Measurements from ENCODE around the gene INSR. TPM values are rescaled to one million over a fixed set of nuclear protein-coding genes. Genes with fewer than 3 reads are reported as not detected.

Gene INSR
- total RNA-seq, 1 experiment from 2014 or later = 2.5 TPM

DNA sequence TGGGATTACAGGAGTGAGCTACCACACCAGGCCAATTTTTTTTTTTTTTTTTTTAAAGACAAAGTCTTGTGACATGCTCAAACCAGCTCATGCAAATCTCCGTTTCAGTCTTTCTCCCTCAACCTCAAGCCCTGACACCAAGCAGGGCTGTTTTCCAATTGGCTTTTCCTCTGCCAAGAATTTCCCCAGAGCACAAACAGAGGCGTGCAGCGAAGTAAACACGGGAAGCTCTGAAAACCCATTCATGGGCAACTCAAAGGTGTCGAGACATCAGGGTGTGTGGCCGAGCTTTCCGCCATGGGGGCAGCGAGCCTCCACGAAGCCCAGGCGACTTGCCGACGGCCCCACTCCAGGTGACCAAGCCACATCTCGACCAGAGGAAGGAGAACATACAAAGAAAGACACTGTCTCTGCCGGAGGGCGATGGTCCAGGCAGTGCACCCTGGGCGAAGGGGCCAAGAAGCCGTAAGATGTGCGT, 70.0 kb downstream of the INSR start:
- DNase-seq (ENCODE audit: low read depth, low spot score) (no peak), ATAC-seq (no peak)
- Histone ChIP-seq H3K4me1 (ENCODE audit: control insufficient read depth, insufficient read depth, low read length) (no peaks in the 10 kb centered on the region), H3K9me3 (ENCODE audit: control insufficient read depth, insufficient read depth, low read depth, low read length) (no peaks in the 10 kb centered on the region), H3K36me3 (ENCODE audit: control insufficient read depth, insufficient read depth, low read length) (no peaks in the 10 kb centered on the region), H3K4me3 (ENCODE audit: low read depth in 2 of 2, low read length in 2 of 2) (no peak overlapping the region), H3K27ac (ENCODE audit: low read length) (no peak overlapping the region), H3K27me3 (ENCODE audit: control insufficient read depth, insufficient read depth, low read length) (no peaks in the 10 kb centered on the region)
- no TSS peak for BruUV-seq (replicated peaks)
- intact Hi-C loops (cut with micrococcal nuclease; ENCODE audit: unreplicated experiment) (no loop called here), in situ Hi-C loops (cut with HindIII; ENCODE audit: low pct_unique_long_range_greater_than_20kb, low sequenced_read_pairs) (no loop called here)
- CTCF ChIA-PET = interaction anchor here (0.7 kb wide), 2 partner anchors 122 to 428 kb away, joined by 6 to 12 read pairs; no protein-coding TSS in a partner anchor
- TF ChIP-seq, protein P1, sequence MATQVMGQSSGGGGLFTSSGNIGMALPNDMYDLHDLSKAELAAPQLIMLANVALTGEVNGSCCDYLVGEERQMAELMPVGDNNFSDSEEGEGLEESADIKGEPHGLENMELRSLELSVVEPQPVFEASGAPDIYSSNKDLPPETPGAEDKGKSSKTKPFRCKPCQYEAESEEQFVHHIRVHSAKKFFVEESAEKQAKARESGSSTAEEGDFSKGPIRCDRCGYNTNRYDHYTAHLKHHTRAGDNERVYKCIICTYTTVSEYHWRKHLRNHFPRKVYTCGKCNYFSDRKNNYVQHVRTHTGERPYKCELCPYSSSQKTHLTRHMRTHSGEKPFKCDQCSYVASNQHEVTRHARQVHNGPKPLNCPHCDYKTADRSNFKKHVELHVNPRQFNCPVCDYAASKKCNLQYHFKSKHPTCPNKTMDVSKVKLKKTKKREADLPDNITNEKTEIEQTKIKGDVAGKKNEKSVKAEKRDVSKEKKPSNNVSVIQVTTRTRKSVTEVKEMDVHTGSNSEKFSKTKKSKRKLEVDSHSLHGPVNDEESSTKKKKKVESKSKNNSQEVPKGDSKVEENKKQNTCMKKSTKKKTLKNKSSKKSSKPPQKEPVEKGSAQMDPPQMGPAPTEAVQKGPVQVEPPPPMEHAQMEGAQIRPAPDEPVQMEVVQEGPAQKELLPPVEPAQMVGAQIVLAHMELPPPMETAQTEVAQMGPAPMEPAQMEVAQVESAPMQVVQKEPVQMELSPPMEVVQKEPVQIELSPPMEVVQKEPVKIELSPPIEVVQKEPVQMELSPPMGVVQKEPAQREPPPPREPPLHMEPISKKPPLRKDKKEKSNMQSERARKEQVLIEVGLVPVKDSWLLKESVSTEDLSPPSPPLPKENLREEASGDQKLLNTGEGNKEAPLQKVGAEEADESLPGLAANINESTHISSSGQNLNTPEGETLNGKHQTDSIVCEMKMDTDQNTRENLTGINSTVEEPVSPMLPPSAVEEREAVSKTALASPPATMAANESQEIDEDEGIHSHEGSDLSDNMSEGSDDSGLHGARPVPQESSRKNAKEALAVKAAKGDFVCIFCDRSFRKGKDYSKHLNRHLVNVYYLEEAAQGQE (IDR thresholded peaks at IDR 0.05; ENCODE audit: insufficient read depth in 1 of 2, low read depth in 2 of 2, low read length in 1 of 2) = no peak
- no peak for TF ChIP-seq POLR2AphosphoS5 (IDR thresholded peaks at IDR 0.05; ENCODE audit: low read depth, low read length)
- TF ChIP-seq CTCF (IDR thresholded peaks at IDR 0.05) = no peak
- TF ChIP-seq TCF7L2 (IDR thresholded peaks at IDR 0.05; ENCODE audit: low read depth, low read length) = no peak
- TF ChIP-seq SIN3A (IDR thresholded peaks at IDR 0.05; ENCODE audit: borderline replicate concordance, insufficient read depth, low read depth, low read length) = no peak
- POLR2A ChIA-PET = interaction anchor here (0.7 kb wide), 1 partner anchor 19 kb away, joined by 3 read pairs; no protein-coding TSS in a partner anchor

- DNase-seq (ENCODE audit: low read depth, low spot score) (no peak), ATAC-seq (no peak)
- Histone ChIP-seq H3K27ac (ENCODE audit: low read length) (no peak overlapping the region), H3K9me3 (ENCODE audit: control insufficient read depth, insufficient read depth, low read depth, low read length) (no peaks in the 10 kb centered on the region), H3K4me3 (ENCODE audit: low read depth in 2 of 2, low read length in 2 of 2) (no peak overlapping the region), H3K4me1 (ENCODE audit: control insufficient read depth, insufficient read depth, low read length) (no peaks in the 10 kb centered on the region), H3K36me3 (ENCODE audit: control insufficient read depth, insufficient read depth, low read length) (no peaks in the 10 kb centered on the region), H3K27me3 (ENCODE audit: control insufficient read depth, insufficient read depth, low read length) (no peaks in the 10 kb centered on the region)
- TF ChIP-seq TCF7L2 (IDR thresholded peaks at IDR 0.05; ENCODE audit: low read depth, low read length) (no peak), CTCF (IDR thresholded peaks at IDR 0.05) (no peak)
- TF ChIP-seq, protein P1 (IDR thresholded peaks at IDR 0.05; ENCODE audit: insufficient read depth in 1 of 2, low read depth in 2 of 2, low read length in 1 of 2) = no peak
- ChIA-PET POLR2A (interaction anchor here (0.7 kb wide), 1 partner anchor 18 kb away, joined by 3 read pairs; no protein-coding TSS in a partner anchor), CTCF (no interaction called here)
- in situ Hi-C loops (cut with HindIII; ENCODE audit: low pct_unique_long_range_greater_than_20kb, low sequenced_read_pairs) = no loop called here
- intact Hi-C loops (cut with micrococcal nuclease; ENCODE audit: unreplicated experiment) = no loop called here
- no TSS peak for BruUV-seq (replicated peaks)
Observed at GRCh38 chr19:7223429-7223828, 70.8 kb downstream of the INSR start.

Data from Panc1 (cell line).